GM21786 (cell line): Measurements from ENCODE around the gene VAV3.

Experiments
- ATAC-seq: cut with Tn5 transposase; IDR thresholded peaks from one replicate; pipeline ENCODE4 v1.9.1; 2021; ENCODE audit not compliant: unreplicated experiment

Gene VAV3

GRCh38 chr1:107545056-107545577 lies 419.9 kb downstream of the VAV3 start:
- no peak for ATAC-seq

GRCh38 chr1:107544285-107544684 lies 420.7 kb downstream of the VAV3 start:
- no peak for ATAC-seq

- ATAC-seq = no peak
These were observed 423.6 kb downstream of the VAV3 start for GRCh38 chr1:107541412-107541811.

GRCh38 chr1:107538502-107538901 lies 426.5 kb downstream of the VAV3 start:
- ATAC-seq = no peak

GRCh38 chr1:107536266-107536665 lies 428.7 kb downstream of the VAV3 start:
- no peak for ATAC-seq

- peak; percentile 71 for ATAC-seq
These were observed 429.9 kb downstream of the VAV3 start for GRCh38 chr1:107535091-107535490.

- ATAC-seq = peak; percentile 20
These were observed 430.3 kb downstream of the VAV3 start for GRCh38 chr1:107534632-107535031.

GRCh38 chr1:107533436-107533835 lies 431.5 kb downstream of the VAV3 start:
- ATAC-seq = no peak

- no peak for ATAC-seq
These were observed 432.7 kb downstream of the VAV3 start for GRCh38 chr1:107532318-107532717.

- ATAC-seq = no peak
These were observed 433.7 kb downstream of the VAV3 start for GRCh38 chr1:107531065-107531908.

- ATAC-seq = no peak
These were observed 434.4 kb downstream of the VAV3 start for GRCh38 chr1:107530543-107530942.

GRCh38 chr1:107529511-107530149 lies 435.4 kb downstream of the VAV3 start:
- peak; percentile 96 for ATAC-seq

- ATAC-seq = no peak
These were observed 438.3 kb downstream of the VAV3 start for GRCh38 chr1:107526524-107527198.

GRCh38 chr1:107525961-107526360 lies 439.0 kb downstream of the VAV3 start:
- no peak for ATAC-seq

- no peak for ATAC-seq
These were observed 439.8 kb downstream of the VAV3 start for GRCh38 chr1:107525145-107525544.

GRCh38 chr1:107524301-107524700 lies 440.7 kb downstream of the VAV3 start:
- ATAC-seq = no peak

GRCh38 chr1:107523736-107524135 lies 441.2 kb downstream of the VAV3 start:
- no peak for ATAC-seq

- no peak for ATAC-seq
These were observed 441.9 kb downstream of the VAV3 start for GRCh38 chr1:107523061-107523460.
